ENCODE results near the gene SMYD3. TPM values are rescaled to one million over a fixed set of nuclear protein-coding genes. Genes with fewer than 3 reads are reported as not detected.

Gene SMYD3
- total RNA-seq, 4 donors from 2014 or later, result 7.6 to 26.3 (median 13.4) TPM

GRCh38 chr1:246351721-246352120, 155.4 kb downstream of the SMYD3 start:
- no peak for TF ChIP-seq CTCF (IDR thresholded peaks at IDR 0.05)
- DNase-seq (ENCODE audit: low spot score) (no peak), ATAC-seq (ENCODE audit: low FRiP score) (no peak)

- TF ChIP-seq CTCF (IDR thresholded peaks at IDR 0.05), result no peak
- ATAC-seq (ENCODE audit: low FRiP score) (no peak), DNase-seq (ENCODE audit: low spot score) (no peak)
Measured at GRCh38 chr1:246350745-246351144, 156.3 kb downstream of the SMYD3 start.

- TF ChIP-seq CTCF (IDR thresholded peaks at IDR 0.05), result no peak
- DNase-seq (ENCODE audit: low spot score), result no peak
Measured at GRCh38 chr1:246343937-246344336, 163.1 kb downstream of the SMYD3 start.

GRCh38 chr1:246343251-246343650, 163.8 kb downstream of the SMYD3 start:
- no peak for DNase-seq (ENCODE audit: low spot score)
- ATAC-seq (ENCODE audit: low FRiP score), result no peak
- TF ChIP-seq CTCF (IDR thresholded peaks at IDR 0.05), result no peak

More at GRCh38 chr1:246343937-246344336, 163.1 kb downstream of the SMYD3 start:
- ATAC-seq (ENCODE audit: low FRiP score), result no peak

GRCh38 chr1:246338546-246338945, 168.5 kb downstream of the SMYD3 start:
- no peak for TF ChIP-seq CTCF (IDR thresholded peaks at IDR 0.05)
- DNase-seq (ENCODE audit: low spot score) (no peak), ATAC-seq (ENCODE audit: low FRiP score) (no peak)

GRCh38 chr1:246338098-246338497, 169.0 kb downstream of the SMYD3 start:
- DNase-seq (ENCODE audit: low spot score) (no peak), ATAC-seq (ENCODE audit: low FRiP score) (no peak)
- TF ChIP-seq CTCF (IDR thresholded peaks at IDR 0.05), result no peak

- TF ChIP-seq CTCF (IDR thresholded peaks at IDR 0.05), result no peak
- DNase-seq (ENCODE audit: low spot score) (no peak), ATAC-seq (ENCODE audit: low FRiP score) (no peak)
Measured at GRCh38 chr1:246335151-246335550, 171.9 kb downstream of the SMYD3 start.

Measured in omental fat pad (tissue), 4 donors.